ENCODE data around the gene KCNC3. TPM values are rescaled to one million over a fixed set of nuclear protein-coding genes. Genes with fewer than 3 reads are reported as not detected.

The KCNC3 gene
- polyA plus RNA-seq, 1 donor from 2014 or later, result 0.97 TPM

GRCh38 chr19:50362030-50362412, 32.8 kb upstream of the KCNC3 start:
- Histone ChIP-seq H3K9me3 (ENCODE audit: low read length) (no peaks in the 10 kb centered on the region), H3K36me3 (ENCODE audit: insufficient read depth, low read length) (no peaks in the 10 kb centered on the region), H3F3A (ENCODE audit: insufficient read depth, low read length, poor library complexity, severe bottlenecking) (no peaks in the 10 kb centered on the region), H3K9me2 (ENCODE audit: insufficient read depth, low read length) (no peaks in the 10 kb centered on the region), H3K27me3 (ENCODE audit: insufficient read depth, low read depth, low read length) (no peaks in the 10 kb centered on the region), H2AFZ (ENCODE audit: low read depth, low read length) (no peak overlapping the region), H3K4me2 (ENCODE audit: low read length) (no peak overlapping the region), H3K4me3 (ENCODE audit: low read length) (no peak overlapping the region), H4K20me1 (ENCODE audit: insufficient read depth) (no peaks in the 10 kb centered on the region), H3K9ac (ENCODE audit: low read length) (no peak overlapping the region), H3K27ac (ENCODE audit: low read length) (no peak overlapping the region), H3K79me2 (replicated peaks; ENCODE audit: insufficient read depth, low read length) (no peaks in the 10 kb centered on the region)
- TF ChIP-seq REST (IDR thresholded peaks at IDR 0.05; ENCODE audit: borderline replicate concordance) (no peak), TAF1 (IDR thresholded peaks at IDR 0.05; ENCODE audit: low read depth) (no peak), EZH2 (IDR thresholded peaks at IDR 0.05; ENCODE audit: borderline replicate concordance, insufficient read depth, low read length, poor library complexity, severe bottlenecking) (no peak), EP300 (conservative IDR thresholded peaks at IDR 0.05; ENCODE audit: poor library complexity, severe bottlenecking) (no peak), POLR2AphosphoS5 (IDR thresholded peaks at IDR 0.05) (no peak), SMC3 (conservative IDR thresholded peaks at IDR 0.05; ENCODE audit: poor library complexity) (no peak), RAD21 (conservative IDR thresholded peaks at IDR 0.05) (no peak), MXI1 (conservative IDR thresholded peaks at IDR 0.05; ENCODE audit: poor library complexity, severe bottlenecking) (no peak), CTCF (IDR thresholded peaks at IDR 0.05; ENCODE audit: poor library complexity, severe bottlenecking) (no peak)

GRCh38 chr19:50361290-50362029, 32.3 kb upstream of the KCNC3 start:
- no peaks in the 10 kb centered on the region for H3F3A ChIP-seq (ENCODE audit: insufficient read depth, low read length, poor library complexity, severe bottlenecking)
- no peaks in the 10 kb centered on the region for H3K27me3 ChIP-seq (ENCODE audit: insufficient read depth, low read depth, low read length)
- H3K27ac ChIP-seq (ENCODE audit: low read length), result no peak overlapping the region
- H4K20me1 ChIP-seq (ENCODE audit: insufficient read depth), result no peaks in the 10 kb centered on the region
- no peak overlapping the region for H3K9ac ChIP-seq (ENCODE audit: low read length)
- no peak overlapping the region for H3K4me3 ChIP-seq (ENCODE audit: low read length)
- no peaks in the 10 kb centered on the region for H3K9me2 ChIP-seq (ENCODE audit: insufficient read depth, low read length)
- no peaks in the 10 kb centered on the region for H3K9me3 ChIP-seq (ENCODE audit: low read length)
- TF ChIP-seq EP300 (conservative IDR thresholded peaks at IDR 0.05; ENCODE audit: poor library complexity, severe bottlenecking) (no peak), POLR2AphosphoS5 (IDR thresholded peaks at IDR 0.05) (no peak), REST (IDR thresholded peaks at IDR 0.05; ENCODE audit: borderline replicate concordance) (no peak), EZH2 (IDR thresholded peaks at IDR 0.05; ENCODE audit: borderline replicate concordance, insufficient read depth, low read length, poor library complexity, severe bottlenecking) (no peak)
- H3K4me2 ChIP-seq (ENCODE audit: low read length), result no peak overlapping the region
- no peak overlapping the region for H2AFZ ChIP-seq (ENCODE audit: low read depth, low read length)
- no peaks in the 10 kb centered on the region for H3K79me2 ChIP-seq (replicated peaks; ENCODE audit: insufficient read depth, low read length)
- no peaks in the 10 kb centered on the region for H3K36me3 ChIP-seq (ENCODE audit: insufficient read depth, low read length)
